Fibroblast of the aortic adventitia (primary cell): ENCODE results near the gene FFAR2. TPM values are rescaled to one million over a fixed set of nuclear protein-coding genes. Genes with fewer than 3 reads are reported as not detected.

Experiments used
- DNase-seq: peaks from one replicate; pipeline ENCODE4 v3.0.0-alpha.2; 2010; ENCODE audit warnings: low read depth
- H3K4me3 ChIP-seq: 2 replicates; pipeline ENCODE4 v1.5.1; 2011; ENCODE audit warnings: low read depth, mild to moderate bottlenecking, control low read depth, low read length, moderate library complexity
- CTCF ChIP-seq: IDR thresholded peaks from 2 replicates; pipeline ENCODE4 v1.5.1; 2011; ENCODE audit warnings: mild to moderate bottlenecking, low read length, control low read depth, inconsistent platforms; ENCODE audit not compliant: insufficient read depth
- total RNA-seq: library from RNA; depleted of rRNA; stranded (reverse); fragments of >200 nt; gene quantifications from 2 replicates; pipeline ENCODE4 v1.2.3, GENCODE V29; 2012; ENCODE audit warnings: low replicate concordance

Gene FFAR2
- total RNA-seq, 1 donor: not detected

GRCh38 chr19:35439921-35440320 is 8.1 kb upstream of the FFAR2 start:
- no peak overlapping the region for H3K4me3 ChIP-seq
- no peak for TF ChIP-seq CTCF
- DNase-seq: no peak

- H3K4me3 ChIP-seq: no peak overlapping the region
- no peak for DNase-seq
- no peak for TF ChIP-seq CTCF
Measured at GRCh38 chr19:35442091-35442490, 6.0 kb upstream of the FFAR2 start.

DNA sequence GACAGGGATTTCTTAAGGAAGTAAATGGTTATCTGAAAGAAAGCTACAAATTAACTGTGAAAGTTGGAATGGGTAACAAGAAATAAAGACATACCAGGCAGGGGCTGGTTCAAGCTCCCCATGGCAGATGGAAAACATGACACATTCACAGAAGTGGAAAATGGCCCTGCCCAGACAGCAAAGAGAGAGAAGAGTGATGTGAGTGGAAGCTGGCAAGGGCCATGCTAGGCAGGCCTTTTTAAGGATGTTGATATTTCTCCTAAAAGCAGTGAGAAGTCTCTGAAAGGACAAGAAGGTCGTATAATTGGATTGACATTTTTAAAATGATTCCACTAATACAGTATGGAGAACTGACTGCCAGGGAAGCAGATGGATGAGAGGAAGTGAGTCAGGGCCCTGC is 3.3 kb upstream of the FFAR2 start:
- TF ChIP-seq CTCF: no peak
- no peak for DNase-seq
- H3K4me3 ChIP-seq: no peak overlapping the region

DNA sequence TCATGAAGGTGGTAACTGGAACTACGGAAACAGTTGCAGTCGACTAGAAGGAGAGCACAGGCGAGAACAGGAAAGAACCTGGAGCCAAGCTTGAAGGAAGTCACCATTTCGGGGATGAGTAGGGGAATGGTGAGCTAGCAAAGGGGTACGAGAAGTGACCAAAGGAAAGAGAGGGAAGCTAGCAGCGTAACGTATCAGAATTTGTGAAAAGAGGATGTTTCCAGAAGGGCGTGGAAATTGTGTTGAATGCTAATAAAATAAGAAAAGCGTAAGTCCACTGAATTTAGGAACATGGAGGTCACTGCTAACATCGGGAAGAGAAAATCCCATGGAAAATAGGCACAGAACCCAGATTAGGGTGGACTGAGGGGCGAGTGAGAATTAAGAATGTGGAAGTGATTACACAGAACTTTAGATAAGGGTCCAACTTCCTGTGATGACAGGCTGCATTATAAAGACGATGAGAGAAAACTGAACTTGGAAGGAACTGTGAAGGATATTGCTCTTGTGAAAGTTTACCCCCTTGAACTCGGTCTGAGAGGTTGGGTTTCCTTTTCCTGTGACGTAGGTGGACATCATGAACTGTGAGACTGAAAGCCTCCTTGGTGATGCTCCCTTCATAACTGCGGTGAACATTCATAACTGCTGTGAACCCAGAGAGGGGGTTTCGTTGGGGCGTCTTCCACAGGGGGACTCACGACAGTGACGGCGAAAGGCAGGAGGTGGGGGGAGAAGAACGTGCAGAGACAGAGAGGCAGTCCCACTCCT is 2.0 kb upstream of the FFAR2 start:
- TF ChIP-seq CTCF: no peak
- no peak overlapping the region for H3K4me3 ChIP-seq

GRCh38 chr19:35449359-35450043 is 1.4 kb downstream of the FFAR2 start:
- no peak for DNase-seq
- no peak for TF ChIP-seq CTCF
- H3K4me3 ChIP-seq: no peak overlapping the region

More for the DNA sequence above, 2.0 kb upstream of the FFAR2 start:
- no peak for DNase-seq

DNA sequence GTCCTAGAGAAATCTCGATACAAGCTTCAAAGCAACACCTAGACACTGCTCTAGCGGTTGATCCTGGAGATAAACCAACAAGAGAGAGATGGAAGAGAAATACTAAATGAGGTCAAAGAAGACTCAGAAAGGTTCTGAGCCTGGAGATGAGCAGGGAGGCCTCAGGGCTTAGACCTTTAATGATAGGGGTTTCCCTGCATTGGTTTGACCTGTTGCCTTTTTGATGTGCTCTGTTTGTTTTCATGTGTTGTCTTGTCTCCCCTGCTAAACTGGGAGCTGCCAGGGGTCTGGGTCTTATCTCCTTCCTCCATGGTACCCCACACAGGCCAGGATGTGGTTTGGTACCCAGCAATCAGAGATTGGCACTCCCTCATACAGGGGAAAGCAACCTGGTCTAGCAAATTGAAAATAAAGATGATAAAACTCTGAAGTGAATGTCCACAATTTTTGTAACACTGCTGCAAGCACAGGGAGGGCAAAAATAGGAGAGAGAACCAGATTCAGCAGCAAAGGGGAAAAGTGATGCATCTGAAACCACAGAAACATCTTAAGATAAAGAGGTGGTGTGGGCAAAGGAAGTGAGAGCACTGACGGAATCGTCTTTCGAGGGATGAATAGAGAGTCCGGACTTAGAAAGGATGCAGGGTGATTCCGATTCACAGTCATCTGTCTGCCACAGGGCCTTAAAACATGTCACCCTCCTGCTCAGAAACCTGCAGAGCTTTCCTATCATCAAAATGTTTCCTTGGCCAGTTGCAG is 3.5 kb downstream of the FFAR2 start:
- DNase-seq: no peak
- H3K4me3 ChIP-seq: no peak overlapping the region
- TF ChIP-seq CTCF: no peak
